ENCODE results near the gene SLC16A9. TPM values are rescaled to one million over a fixed set of nuclear protein-coding genes. Genes with fewer than 3 reads are reported as not detected.
A peak's percentile ranks its signal among the peaks of the same experiment; 100 is the strongest.

SLC16A9 gene
- 2.9 TPM for total RNA-seq

DNA sequence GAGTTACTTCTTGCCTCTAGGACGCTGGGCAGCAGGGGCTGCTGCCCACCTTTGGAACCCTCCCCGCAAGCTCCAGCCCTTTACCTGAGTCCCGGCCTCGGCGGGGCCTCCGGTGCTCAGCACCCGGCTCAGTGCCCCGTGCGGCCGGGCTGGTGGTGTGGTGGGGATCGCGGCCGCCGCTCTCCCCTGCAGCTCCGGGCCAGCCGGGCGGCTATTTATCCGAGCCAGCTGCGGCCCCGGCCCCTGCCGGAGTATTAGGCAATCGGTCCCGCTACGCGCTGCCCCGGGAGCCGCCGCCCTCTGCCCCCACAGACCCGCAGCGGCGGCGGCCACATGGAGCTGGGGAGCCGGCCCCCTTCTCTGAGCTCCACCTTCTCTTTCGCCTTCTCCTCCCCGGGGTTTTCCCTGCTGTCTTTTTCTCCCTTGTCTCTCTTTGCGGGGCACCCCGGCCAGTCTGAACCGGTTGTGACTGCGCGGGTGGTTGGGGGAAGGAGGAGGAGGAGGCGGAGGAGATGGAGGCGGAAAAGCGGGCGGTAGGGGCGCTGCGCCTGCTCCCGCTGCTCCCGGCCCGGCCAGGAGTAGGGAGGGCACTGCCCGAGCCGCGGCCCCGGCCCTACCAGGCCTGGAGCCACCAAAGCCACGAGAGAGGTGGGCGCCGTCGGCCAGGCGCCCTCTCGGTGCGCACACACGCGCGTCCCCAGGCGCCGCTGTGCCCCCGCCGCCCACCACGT lies at the start of gene SLC16A9:
TSS of gene SLC16A9 (minus strand) at position 456 of the 731 bp plus-strand sequence. CDS start 25,559 bp downstream, outside the sequence.
- Histone ChIP-seq H3K4me3 (peak within 1 kb of the TSS; percentile 75 to 84), H3K27me3 (no peaks in the 10 kb centered on the region), H3K9me3 (no peaks in the 10 kb centered on the region), H3K36me3 (no peaks in the 10 kb centered on the region), H3K27ac (peak within 1 kb of the TSS; percentile 83 to 85), H3K4me1 (peaks cover 4 to 17% of the 10 kb centered on the region in 2 donors)
- peak in 1 of 2 donors; percentile 75 for DNase-seq (ENCODE audit: low spot score in 2 of 2)
- TF ChIP-seq, protein P1, sequence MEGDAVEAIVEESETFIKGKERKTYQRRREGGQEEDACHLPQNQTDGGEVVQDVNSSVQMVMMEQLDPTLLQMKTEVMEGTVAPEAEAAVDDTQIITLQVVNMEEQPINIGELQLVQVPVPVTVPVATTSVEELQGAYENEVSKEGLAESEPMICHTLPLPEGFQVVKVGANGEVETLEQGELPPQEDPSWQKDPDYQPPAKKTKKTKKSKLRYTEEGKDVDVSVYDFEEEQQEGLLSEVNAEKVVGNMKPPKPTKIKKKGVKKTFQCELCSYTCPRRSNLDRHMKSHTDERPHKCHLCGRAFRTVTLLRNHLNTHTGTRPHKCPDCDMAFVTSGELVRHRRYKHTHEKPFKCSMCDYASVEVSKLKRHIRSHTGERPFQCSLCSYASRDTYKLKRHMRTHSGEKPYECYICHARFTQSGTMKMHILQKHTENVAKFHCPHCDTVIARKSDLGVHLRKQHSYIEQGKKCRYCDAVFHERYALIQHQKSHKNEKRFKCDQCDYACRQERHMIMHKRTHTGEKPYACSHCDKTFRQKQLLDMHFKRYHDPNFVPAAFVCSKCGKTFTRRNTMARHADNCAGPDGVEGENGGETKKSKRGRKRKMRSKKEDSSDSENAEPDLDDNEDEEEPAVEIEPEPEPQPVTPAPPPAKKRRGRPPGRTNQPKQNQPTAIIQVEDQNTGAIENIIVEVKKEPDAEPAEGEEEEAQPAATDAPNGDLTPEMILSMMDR (IDR thresholded peaks at IDR 0.05): peak in 2 of 3 experiments; percentile 40 to 50
- intact Hi-C loops (cut with DNase I): loop anchor here (2.0 to 5.0 kb wide), 4 partner anchors 57 to 198 kb away; partner anchors contain the start of gene CCDC6

GRCh38 chr10:59757966-59758365 lies 48.3 kb upstream of the SLC16A9 start:
- H3K4me3 ChIP-seq: no peak overlapping the region
- intact Hi-C loops (cut with DNase I): no loop called here
- TF ChIP-seq, protein P1 (IDR thresholded peaks at IDR 0.05): no peak
- no peak overlapping the region for H3K27ac ChIP-seq
- no peaks in the 10 kb centered on the region for H3K9me3 ChIP-seq
- H3K27me3 ChIP-seq: no peaks in the 10 kb centered on the region
- no peaks in the 10 kb centered on the region for H3K4me1 ChIP-seq
- no peak for DNase-seq (ENCODE audit: low spot score in 2 of 2)
- H3K36me3 ChIP-seq: no peaks in the 10 kb centered on the region

DNA sequence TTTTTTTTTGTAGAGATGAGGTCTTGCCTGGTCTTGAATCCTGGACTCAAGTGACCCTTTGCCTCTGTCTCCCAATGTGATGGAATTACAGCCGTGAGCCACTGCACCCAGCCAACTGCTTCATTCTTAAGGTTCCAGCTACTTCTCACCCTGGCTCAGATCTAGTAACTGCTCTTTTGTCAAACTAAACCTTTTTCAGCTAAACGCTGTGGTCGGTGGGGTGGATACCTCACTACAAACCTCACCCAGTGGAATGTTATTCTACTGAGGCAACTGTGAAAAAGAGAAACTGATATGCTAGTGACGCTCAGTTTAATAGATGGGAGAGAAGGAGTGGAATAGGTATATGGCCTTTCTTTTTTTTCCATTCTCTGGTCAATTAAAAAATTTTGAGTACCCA lies 45.3 kb upstream of the SLC16A9 start:
- no peaks in the 10 kb centered on the region for H3K4me1 ChIP-seq
- no peak for DNase-seq (ENCODE audit: low spot score in 2 of 2)
- intact Hi-C loops (cut with DNase I): no loop called here
- no peak overlapping the region for H3K27ac ChIP-seq
- no peaks in the 10 kb centered on the region for H3K36me3 ChIP-seq
- no peaks in the 10 kb centered on the region for H3K9me3 ChIP-seq
- TF ChIP-seq, protein P1 (IDR thresholded peaks at IDR 0.05): no peak
- H3K4me3 ChIP-seq: no peak overlapping the region
- H3K27me3 ChIP-seq: no peaks in the 10 kb centered on the region

- no peaks in the 10 kb centered on the region for H3K4me1 ChIP-seq
- H3K27ac ChIP-seq: no peak within 1 kb of the TSS
- H3K4me3 ChIP-seq: no peak within 1 kb of the TSS
- DNase-seq (ENCODE audit: low spot score in 2 of 2): no peak
- intact Hi-C loops (cut with DNase I): no loop called here
- no peaks in the 10 kb centered on the region for H3K27me3 ChIP-seq
- no peaks in the 10 kb centered on the region for H3K36me3 ChIP-seq
- H3K9me3 ChIP-seq: no peaks in the 10 kb centered on the region
- TF ChIP-seq, protein P1 (IDR thresholded peaks at IDR 0.05): no peak
Observed at GRCh38 chr10:59753267-59753666, 43.6 kb upstream of the SLC16A9 start, which contains the start of gene MRLN. TSS of gene MRLN (minus strand) at chr10:59753455.

DNA sequence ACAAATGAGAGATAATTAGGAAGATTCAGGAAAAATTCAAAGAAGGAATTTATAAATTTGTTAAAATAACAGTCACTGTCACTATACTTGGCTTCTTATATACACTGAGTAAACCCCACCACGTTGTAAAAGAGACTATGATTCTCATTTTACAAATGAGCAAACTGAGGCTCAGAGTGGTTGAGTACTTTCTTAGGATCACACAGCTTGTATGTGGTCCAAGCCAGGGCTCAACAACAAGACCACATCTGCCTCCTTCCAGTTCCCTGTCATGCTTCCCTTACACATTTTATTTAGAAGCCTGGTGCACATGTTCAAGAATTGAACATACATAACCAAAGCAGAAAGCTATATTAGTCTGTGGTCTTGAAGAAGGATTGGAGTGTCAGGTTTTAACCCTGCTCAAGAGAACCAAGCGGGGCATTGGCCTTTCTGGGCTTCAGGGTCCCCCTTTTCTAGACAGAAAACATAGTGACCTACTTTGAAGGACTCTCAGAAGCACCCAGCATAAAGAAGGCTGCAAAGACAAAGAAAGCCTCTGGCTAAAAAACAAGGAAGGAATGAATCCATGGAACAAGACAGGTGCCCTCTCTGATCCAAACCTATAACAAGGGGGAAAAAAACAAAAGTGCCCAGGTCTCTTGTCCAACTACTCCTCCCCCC lies 42.8 kb upstream of the SLC16A9 start:
- TF ChIP-seq, protein P1 (IDR thresholded peaks at IDR 0.05): no peak
- no peak overlapping the region for H3K27ac ChIP-seq

More for the DNA sequence above, 42.8 kb upstream of the SLC16A9 start:
- Histone ChIP-seq H3K27me3 (no peaks in the 10 kb centered on the region), H3K9me3 (no peaks in the 10 kb centered on the region), H3K4me3 (no peak overlapping the region), H3K36me3 (no peaks in the 10 kb centered on the region), H3K4me1 (no peaks in the 10 kb centered on the region)
- no peak for DNase-seq (ENCODE audit: low spot score in 2 of 2)
- intact Hi-C loops (cut with DNase I): no loop called here

All from ascending aorta (tissue), 2 donors.